HG03354 (cell line): Measurements from ENCODE around the gene HPRT1.
A peak's percentile ranks its signal among the peaks of the same experiment; 100 is the strongest.
"Not testable (repeated sequence)": the region's sequence is repeated elsewhere in the genome, so short reads cannot be mapped to it uniquely, and the experiment has no call there.

Source experiments
- ATAC-seq: cut with Tn5 transposase; IDR thresholded peaks from one replicate; pipeline ENCODE4 v1.9.1; 2021; ENCODE audit warnings: mild to moderate bottlenecking; ENCODE audit not compliant: unreplicated experiment, poor library complexity, severe bottlenecking

The HPRT1 gene, protein sequence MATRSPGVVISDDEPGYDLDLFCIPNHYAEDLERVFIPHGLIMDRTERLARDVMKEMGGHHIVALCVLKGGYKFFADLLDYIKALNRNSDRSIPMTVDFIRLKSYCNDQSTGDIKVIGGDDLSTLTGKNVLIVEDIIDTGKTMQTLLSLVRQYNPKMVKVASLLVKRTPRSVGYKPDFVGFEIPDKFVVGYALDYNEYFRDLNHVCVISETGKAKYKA

DNA sequence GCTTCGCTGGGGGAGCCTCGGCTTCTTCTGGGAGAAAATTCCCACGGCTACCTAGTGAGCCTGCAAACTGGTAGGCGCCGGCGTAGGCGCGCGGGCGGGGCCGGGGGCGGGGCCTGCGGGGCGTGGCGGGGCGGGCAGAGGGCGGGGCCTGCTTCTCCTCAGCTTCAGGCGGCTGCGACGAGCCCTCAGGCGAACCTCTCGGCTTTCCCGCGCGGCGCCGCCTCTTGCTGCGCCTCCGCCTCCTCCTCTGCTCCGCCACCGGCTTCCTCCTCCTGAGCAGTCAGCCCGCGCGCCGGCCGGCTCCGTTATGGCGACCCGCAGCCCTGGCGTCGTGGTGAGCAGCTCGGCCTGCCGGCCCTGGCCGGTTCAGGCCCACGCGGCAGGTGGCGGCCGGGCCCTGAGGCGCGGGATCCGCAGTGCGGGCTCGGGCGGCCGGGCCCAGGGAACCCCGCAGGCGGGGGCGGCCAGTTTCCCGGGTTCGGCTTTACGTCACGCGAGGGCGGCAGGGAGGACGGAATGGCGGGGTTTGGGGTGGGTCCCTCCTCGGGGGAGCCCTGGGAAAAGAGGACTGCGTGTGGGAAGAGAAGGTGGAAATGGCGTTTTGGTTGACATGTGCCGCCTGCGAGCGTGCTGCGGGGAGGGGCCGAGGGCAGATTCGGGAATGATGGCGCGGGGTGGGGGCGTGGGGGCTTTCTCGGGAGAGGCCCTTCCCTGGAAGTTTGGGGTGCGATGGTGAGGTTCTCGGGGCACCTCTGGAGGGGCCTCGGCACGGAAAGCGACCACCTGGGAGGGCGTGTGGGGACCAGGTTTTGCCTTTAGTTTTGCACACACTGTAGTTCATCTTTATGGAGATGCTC is at the start of gene HPRT1:
Gene HPRT1, plus strand, starts transcription at position 161 of the 857 bp plus-strand sequence. Its CDS starts 147 bp downstream, at position 308.
- peak; percentile 91 for ATAC-seq

DNA sequence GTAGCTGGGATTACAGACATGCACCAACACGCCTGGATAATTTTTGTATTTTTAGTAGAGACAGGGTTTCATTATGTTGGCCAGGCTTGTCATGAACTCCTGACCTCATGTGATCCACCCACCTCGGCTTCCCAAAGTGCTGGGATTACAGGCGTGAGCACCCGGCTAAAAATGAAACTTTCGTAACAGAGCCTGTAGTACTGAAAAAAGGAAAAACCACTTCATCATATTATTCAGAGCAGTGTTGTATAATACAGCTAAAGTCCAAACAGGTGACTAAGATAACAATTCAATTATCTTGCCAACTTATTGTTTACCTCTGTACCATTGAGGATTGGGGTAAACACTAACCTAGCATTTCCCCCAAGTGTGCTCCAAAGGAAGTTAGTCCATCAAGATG is 43.9 kb upstream of the HPRT1 start:
- ATAC-seq = no peak

DNA sequence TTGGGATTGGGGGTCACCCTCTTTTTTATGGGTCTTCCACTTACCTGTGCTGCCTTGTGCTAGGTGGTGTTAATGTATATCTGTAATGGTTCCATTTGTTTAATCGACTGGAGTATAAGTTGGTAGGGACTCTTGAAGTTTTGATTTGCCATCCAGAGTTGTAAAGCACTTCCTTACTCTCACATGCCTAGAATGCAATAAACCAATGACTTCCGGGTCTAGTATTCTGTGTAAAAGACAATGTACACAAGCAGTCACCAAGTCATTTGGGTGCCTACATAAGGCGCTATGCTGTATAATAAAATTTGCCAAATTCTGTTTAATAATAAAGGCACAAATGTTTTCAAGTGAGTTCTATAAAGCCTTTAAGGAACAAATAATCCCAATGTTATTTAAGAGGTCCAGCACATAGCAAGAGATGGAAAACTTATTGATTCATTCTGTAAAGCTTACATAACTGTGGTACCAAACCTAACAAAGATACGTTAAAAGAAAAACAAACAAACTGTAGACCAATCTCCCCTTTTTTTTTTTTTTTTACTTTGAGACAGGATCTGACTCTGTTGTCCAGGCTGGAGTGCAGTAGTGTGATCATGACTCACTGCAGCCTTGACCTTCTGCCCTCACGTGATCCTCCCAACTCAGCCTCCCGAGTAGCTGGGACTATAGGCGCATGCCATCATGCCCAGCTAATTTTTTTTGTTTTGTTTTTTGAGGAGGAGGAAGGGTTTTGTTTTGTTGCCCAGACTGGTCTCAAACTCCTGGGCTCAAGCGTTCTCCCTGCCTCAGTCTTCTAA is 41.5 kb upstream of the HPRT1 start:
- ATAC-seq = no peak

DNA sequence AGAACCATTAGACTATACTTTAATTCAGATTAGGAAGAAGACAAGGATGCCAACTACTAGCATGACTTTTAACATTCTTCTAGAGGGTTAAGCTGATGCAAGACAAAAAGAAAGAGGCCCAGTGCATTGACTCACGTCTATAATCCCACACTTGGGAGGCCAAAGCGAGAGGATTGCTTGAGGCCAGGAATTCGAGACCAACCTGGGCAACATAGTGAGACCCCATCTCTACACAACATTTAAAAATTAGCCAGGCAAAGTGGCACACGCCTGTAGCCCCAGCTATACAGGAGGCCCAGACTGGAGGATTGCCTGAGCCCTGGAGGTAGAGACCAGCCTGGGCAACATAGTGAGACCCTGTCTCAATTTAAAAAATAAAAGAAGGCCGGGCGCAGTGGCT is 40.2 kb upstream of the HPRT1 start:
- no peak for ATAC-seq

DNA sequence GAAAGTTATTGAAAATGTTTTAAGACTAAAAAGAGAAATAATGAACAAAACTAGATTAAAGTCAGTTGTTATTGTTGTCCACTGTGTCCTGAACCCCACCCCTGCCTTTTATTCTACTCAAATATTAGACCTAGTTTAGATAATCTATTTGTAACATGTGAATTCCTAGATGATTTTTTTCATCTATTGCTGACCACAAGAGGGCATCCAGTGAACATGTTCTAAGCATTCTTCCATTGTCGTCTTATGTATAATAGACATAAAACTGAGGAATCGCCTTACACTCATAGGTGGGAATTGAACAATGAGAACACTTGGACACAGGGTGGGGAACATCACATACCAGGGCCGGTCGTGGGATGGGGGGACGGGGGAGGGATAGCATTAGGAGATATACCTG is 36.4 kb upstream of the HPRT1 start:
- no peak for ATAC-seq

DNA sequence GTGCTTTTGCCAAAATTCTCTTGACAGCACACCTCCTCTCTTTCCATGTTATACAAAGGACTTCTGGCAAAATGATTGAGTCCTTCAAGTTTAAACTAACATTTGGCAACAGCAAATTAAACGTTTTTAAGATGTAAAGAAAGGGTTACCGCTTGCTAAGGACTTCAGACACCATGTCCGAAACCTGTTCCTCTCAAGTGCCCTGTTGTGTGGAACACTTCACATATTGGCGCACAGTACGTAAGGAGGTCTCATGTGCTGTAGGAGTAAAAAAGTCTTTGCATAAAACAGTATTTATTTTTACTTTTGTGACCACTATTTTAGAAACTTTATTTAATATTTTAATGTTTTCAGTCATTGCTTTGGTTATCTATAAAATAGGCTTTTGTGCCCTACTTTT is 33.7 kb upstream of the HPRT1 start:
- ATAC-seq = no peak

DNA sequence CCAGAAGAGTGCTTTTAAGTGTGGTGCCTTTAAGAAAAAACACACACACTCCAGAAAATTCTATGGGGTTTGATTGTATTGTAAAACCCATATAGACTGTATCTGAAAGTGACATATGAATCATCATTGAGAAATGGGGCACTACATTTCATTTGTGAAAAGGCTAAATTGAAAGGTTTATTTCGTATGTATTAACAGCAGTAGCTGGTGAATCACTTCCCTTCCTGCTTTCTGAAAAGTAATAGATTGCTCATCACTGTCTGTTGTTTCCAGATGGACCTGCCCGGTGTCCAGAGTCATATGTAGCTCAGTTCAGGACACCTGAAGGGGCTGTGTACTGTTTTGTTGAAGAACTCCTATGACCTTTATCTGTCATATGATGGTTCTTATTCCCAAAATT is 28.1 kb upstream of the HPRT1 start:
- ATAC-seq = peak; percentile 47

DNA sequence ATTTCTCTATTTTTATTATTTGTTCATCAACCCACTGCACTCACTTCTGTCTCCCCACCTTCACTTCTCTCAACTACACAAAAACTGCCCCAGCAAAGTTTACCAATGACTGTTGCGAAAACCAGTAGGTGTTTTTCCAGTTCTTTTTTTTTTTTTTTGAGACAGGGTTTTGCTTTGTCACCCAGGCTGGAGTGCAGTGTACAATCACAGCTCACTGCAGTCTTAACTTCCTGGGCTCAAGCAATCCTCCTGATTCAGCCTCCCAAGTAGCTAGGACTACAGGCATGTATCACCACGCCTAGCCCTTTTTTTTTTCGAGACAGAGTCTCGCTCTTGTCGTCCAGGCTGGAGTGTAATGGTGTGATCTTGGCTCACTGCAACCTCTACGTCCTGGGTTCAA is 24.1 kb upstream of the HPRT1 start:
- ATAC-seq = no peak

DNA sequence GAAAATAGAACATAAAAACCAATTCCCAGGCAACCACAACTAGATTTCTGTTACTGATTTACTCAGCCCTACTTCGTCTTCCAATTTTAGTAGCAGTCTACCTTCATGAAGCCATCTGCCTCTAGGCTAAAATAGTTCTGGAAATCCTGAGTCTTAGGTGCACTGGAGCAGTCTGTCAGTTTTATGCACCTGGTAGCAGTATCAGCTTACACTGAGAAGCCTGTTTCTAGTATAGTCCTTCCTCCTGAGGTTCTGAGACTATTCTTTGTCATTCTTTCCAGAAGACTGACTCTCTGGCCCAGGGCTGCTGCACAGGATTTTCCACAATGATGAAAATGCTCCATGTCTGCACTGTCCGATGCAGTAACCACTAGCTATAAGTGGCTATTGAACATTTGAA is 16.9 kb upstream of the HPRT1 start:
- peak; percentile 54 for ATAC-seq

DNA sequence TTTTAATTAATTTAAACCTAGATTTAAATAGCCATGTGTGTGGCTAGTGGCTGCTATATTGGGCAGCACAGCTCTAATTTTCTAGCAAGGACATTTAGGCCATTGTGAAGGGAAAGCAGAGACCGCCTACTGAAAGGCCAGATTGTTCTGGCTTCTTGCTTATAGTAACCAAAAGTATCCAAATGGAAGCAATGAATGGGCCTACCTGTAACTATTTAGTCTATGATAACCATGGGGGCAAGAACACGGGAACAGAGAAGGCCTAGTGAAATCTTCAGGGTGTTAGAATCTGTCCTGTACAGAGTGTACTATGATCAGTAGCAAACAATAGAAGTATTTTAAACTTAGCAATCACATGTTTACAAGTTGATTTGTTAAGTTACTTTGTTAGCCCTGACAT is 16.5 kb upstream of the HPRT1 start:
- ATAC-seq = no peak

DNA sequence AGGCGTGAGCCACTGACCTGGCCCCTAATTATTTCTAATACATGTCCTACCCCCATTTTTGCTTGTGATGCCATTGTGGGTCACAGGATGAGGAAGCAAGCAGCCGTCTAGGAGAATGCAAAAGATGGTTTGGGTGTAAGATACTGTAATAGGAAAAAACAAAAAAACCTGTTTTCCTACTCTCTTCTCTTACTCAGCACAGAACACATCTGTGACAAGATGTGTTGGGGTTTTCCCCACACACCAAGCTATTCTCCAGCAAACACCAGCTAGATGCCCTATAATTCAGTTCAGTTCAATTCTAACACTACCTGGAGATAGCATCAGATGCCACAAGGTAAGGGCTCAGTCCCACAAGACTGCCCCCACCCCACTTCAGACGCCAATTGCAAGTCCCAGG is 15.3 kb upstream of the HPRT1 start:
- ATAC-seq = no peak

DNA sequence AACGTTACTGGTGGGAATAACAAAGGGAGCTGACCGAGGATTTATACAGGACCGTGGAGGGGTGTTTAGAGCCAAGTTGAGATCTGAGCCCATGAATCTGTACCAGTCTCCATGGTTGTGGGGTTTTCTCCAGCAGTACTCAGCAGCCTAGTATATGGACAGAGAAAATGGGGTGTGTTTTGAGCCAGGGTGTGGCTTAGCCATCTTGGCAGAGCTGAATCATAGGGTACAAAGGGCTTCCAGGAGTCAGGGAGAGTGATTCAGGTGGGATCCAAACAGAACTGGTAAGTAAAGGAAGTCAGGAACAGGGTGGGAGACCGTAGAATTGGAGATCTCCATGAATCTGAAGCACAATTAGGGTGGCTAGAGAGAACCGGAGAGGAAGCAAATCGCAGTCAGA is 7.4 kb upstream of the HPRT1 start:
- ATAC-seq = no peak

DNA sequence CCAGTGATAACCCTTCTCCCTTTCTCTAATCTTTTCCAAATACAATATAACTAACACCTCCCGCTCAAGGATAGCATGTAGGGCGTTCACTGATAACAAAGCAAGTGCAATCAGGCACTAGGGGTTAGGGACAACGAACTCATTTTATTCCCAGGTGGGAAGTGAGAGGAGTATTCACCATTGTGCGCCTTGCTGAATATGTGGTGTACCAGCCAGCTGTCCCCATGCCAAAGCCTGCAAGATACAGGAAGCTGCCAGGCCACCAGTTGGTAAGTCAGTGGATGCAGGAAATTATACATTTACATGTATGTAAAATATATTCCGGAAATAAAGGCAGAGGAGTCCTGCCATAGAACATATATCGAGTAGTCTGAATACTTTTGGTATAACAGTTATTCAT is 6.3 kb upstream of the HPRT1 start:
- no peak for ATAC-seq

DNA sequence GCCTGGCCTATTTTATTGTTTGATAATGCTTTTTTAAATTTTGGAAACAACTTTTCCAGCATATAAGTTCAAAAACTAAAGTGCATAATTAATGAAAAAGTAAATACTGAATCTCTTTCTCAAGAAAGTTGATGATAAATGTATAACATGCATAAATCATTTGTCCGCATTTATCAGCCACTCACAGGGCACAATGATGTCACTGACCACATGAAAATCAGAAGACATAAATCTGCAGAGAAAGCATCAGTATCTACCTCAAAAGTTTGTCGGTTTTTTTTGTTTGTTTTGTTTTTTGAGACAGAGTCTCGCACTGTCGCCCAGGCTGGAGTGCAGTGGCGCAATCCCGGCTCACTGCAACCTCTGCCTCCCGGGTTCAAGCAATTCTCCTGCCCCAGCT is 5.5 kb upstream of the HPRT1 start:
- ATAC-seq = no peak

DNA sequence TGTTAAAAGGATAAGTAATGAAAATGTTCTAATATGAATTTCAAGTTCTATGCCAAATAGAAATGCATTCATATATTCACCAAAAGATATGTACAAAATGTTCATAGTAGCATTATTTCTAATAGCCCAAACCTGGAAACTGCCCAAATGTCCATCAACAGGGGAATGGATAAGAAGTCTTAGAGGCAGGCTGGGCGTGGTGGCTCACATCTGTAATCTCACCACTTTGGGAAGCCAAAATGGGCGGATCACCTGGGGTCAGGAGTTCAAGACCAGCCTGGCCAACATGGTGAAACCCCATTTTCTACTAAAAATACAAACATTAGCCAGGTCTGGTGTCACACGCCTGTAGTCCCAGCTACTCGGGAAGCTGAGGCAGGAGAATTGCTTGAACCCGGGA is 2.3 kb upstream of the HPRT1 start:
- ATAC-seq = no peak

DNA sequence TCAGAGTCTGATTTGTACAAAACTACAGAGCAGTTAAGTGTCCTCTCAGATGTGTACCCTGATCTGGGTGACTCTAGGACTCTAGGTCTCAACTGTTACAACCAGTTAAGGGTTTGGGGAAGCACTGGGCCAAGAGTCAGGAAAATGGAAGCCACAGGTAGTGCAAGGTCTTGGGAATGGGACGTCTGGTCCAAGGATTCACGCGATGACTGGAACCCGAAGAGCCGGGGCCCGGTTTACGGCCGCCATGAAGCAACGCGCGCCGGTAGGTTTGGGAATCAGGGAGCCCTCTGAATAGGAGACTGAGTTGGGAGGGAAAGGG is 321 bp upstream of the HPRT1 start:
- peak; percentile 6 for ATAC-seq

DNA sequence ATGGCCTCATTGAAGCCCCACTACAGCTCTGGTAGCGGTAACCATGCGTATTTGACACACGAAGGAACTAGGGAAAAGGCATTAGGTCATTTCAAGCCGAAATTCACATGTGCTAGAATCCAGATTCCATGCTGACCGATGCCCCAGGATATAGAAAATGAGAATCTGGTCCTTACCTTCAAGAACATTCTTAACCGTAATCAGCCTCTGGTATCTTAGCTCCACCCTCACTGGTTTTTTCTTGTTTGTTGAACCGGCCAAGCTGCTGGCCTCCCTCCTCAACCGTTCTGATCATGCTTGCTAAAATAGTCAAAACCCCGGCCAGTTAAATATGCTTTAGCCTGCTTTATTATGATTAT is 876 bp downstream of the HPRT1 start:
- peak; percentile 16 for ATAC-seq

DNA sequence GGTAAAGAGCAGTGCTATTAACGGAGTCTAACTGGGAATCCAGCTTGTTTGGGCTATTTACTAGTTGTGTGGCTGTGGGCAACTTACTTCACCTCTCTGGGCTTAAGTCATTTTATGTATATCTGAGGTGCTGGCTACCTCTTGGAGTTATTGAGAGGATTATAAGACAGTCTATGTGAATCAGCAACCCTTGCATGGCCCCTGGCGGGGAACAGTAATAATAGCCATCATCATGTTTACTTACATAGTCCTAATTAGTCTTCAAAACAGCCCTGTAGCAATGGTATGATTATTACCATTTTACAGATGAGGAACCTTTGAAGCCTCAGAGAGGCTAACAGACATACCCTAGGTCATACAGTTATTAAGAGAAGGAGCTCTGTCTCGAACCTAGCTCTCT is 1.5 kb downstream of the HPRT1 start:
- ATAC-seq = no peak

DNA sequence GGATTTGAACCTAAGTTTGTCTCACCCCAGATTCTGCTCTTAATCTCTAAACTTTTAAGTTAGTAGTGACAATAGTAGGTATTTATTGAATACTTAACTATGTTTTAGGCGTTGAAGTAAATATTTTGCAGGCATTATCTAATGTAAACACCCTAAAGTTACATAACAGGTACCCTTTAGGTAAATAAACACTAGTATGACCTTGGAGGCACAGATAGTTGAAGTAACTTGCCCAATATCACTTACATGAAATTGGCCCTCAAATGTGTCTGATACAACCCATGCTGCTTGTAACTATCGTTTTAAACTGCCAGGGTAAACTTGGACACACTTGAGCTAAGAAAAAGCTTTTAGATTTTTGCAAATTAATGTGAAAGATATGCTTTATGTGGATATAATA is 3.0 kb downstream of the HPRT1 start:
- no peak for ATAC-seq

DNA sequence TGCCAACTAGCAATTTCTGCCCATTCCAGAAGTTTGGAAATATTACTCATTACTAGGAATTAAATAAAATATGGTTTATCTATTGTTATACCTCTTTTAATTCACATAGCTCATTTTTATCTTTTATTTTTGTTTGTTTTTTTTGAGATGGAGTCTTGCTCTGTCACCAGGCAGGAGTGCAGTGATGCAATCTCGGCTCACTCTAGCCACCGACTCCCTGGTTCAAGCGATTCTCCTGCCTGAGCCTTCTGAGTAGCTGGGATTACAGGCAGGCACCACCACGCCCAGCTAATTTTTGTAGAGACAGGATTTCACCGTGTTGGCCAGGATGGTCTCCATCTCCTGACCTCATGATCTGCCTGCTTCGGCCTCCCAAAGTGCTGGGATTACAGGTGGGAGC is 4.5 kb downstream of the HPRT1 start:
- ATAC-seq = not testable (repeated sequence)

DNA sequence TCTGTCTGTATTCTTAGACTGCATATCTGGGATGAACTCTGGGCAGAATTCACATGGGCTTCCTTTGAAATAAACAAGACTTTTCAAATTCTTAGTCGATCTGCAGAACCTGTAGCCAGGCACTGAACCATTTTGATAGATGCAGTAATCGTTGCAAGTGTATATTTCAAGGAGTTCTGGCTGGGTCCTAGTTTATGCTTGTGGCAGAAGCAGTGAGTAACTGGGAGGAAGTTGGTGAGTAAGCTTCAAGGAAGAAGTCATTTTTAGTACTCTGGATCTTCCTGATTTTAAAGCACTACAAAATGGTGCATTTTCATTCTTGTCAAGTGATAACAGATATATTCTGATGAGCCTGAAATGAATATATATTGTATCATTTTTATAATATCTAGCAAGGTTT is 9.5 kb downstream of the HPRT1 start:
- no peak for ATAC-seq
